Trophoblast cell (in vitro differentiated cells and primary cell): ENCODE measurements around the gene SPDYE16. TPM values are rescaled to one million over a fixed set of nuclear protein-coding genes. Genes with fewer than 3 reads are reported as not detected.
"Not testable (repeated sequence)": the region's sequence is repeated elsewhere in the genome, so short reads cannot be mapped to it uniquely, and the experiment has no call there.

Experiments used
- DNase-seq, 2 donors: peaks; one replicate each; pipeline ENCODE4 v3.0.0-alpha.2; 2016
- H2AFZ ChIP-seq: 2 replicates; pipeline ENCODE4 v1.6.1; 2013; ENCODE audit warnings: low read length, moderate library complexity, mild to moderate bottlenecking; ENCODE audit not compliant: insufficient read depth, poor library complexity
- H2AK5ac ChIP-seq: 2 replicates; pipeline ENCODE4 v1.6.1; 2013; ENCODE audit warnings: mild to moderate bottlenecking, low read length
- H2BK120ac ChIP-seq: 2 replicates; pipeline ENCODE4 v1.6.1; 2013; ENCODE audit warnings: low read length, mild to moderate bottlenecking, moderate library complexity; ENCODE audit not compliant: insufficient read depth, poor library complexity
- H2BK12ac ChIP-seq: 2 replicates; pipeline ENCODE4 v1.6.1; 2013; ENCODE audit warnings: mild to moderate bottlenecking, low read length, moderate library complexity
- H2BK5ac ChIP-seq: 2 replicates; pipeline ENCODE4 v1.6.1; 2013; ENCODE audit warnings: low read length, low read depth, moderate library complexity, mild to moderate bottlenecking; ENCODE audit not compliant: poor library complexity
- H3K14ac ChIP-seq: 2 replicates; pipeline ENCODE4 v1.6.1; 2013; ENCODE audit warnings: mild to moderate bottlenecking, low read length
- H3K18ac ChIP-seq: 2 replicates; pipeline ENCODE4 v1.6.1; 2013; ENCODE audit warnings: mild to moderate bottlenecking, low read length
- H3K23ac ChIP-seq: 2 replicates; pipeline ENCODE4 v1.6.1; 2013; ENCODE audit warnings: low read length
- H3K27ac ChIP-seq: 2 replicates; pipeline ENCODE4 v1.5.1; 2013; ENCODE audit warnings: low read depth, mild to moderate bottlenecking, inconsistent platforms, low read length, moderate library complexity
- H3K27me3 ChIP-seq: 2 replicates; pipeline ENCODE4 v1.6.1; 2013; ENCODE audit warnings: inconsistent platforms, mild to moderate bottlenecking, low read length, moderate library complexity; ENCODE audit not compliant: insufficient read depth
- H3K36me3 ChIP-seq, 2 experiments: 1 replicate in 1 of 2; 2 replicates in 1 of 2; pipeline ENCODE4 v1.6.1; 2013; ENCODE audit warnings: low read length in 2 of 2, mild to moderate bottlenecking in 2 of 2, moderate library complexity in 1 of 2; ENCODE audit not compliant: insufficient read depth in 2 of 2, control insufficient read depth in 1 of 2
- H3K4ac ChIP-seq: 2 replicates; pipeline ENCODE4 v1.6.1; 2013; ENCODE audit warnings: low read depth, mild to moderate bottlenecking, low read length, moderate library complexity
- H3K4me1 ChIP-seq, 2 experiments: 1 replicate in 1 of 2; 2 replicates in 1 of 2; pipeline ENCODE4 v1.6.1; 2013; ENCODE audit warnings: low read length in 2 of 2, mild to moderate bottlenecking in 2 of 2, moderate library complexity in 1 of 2; ENCODE audit not compliant: insufficient read depth in 2 of 2, control insufficient read depth in 1 of 2
- H3K4me2 ChIP-seq: 2 replicates; pipeline ENCODE4 v1.6.1; 2013; ENCODE audit warnings: inconsistent platforms, mild to moderate bottlenecking, low read length, moderate library complexity
- H3K4me3 ChIP-seq: 2 replicates; pipeline ENCODE4 v1.5.1; 2013; ENCODE audit warnings: mild to moderate bottlenecking, low read depth, low read length, inconsistent platforms
- H3K79me1 ChIP-seq: one replicate; pipeline ENCODE4 v1.6.1; 2013; ENCODE audit warnings: low read length
- H3K79me2 ChIP-seq: 2 replicates; pipeline ENCODE4 v1.6.1; 2013; ENCODE audit warnings: low read length, mild to moderate bottlenecking; ENCODE audit not compliant: control insufficient read depth, insufficient read depth, poor library complexity
- H3K9ac ChIP-seq: 2 replicates; pipeline ENCODE4 v1.6.1; 2013; ENCODE audit warnings: mild to moderate bottlenecking, low read length
- H3K9me3 ChIP-seq: 2 replicates; pipeline ENCODE4 v1.6.1; 2013; ENCODE audit warnings: low read depth, mild to moderate bottlenecking, control low read depth, inconsistent platforms, low read length; ENCODE audit not compliant: insufficient read depth
- H4K12ac ChIP-seq: 2 replicates; pipeline ENCODE4 v1.6.1; 2013; ENCODE audit warnings: low read depth, mild to moderate bottlenecking, low read length, moderate library complexity
- H4K8ac ChIP-seq: 2 replicates; pipeline ENCODE4 v1.6.1; 2013; ENCODE audit warnings: low read depth, mild to moderate bottlenecking, low read length, moderate library complexity
- H4K91ac ChIP-seq: one replicate; pipeline ENCODE4 v1.6.1; 2013; ENCODE audit warnings: low read depth, mild to moderate bottlenecking, low read length, moderate library complexity
- WGBS: extraction: QIAGEN DNeasy Blood & Tissue Kit; methylation state at CpG from one replicate; pipeline ENCODE4 v1.1.7; 2013; ENCODE audit warnings: missing lambda C conversion rate; ENCODE audit not compliant: insufficient read length, insufficient coverage; ENCODE audit errors: extremely low coverage; 5-methylcytosine and 5-hydroxymethylcytosine counted together
- polyA plus RNA-seq: library from polyadenylated mRNA; stranded (reverse); fragments of 200-250 nt; gene quantifications from 2 replicates; pipeline ENCODE4 v1.2.3, GENCODE V29; 2013

Gene SPDYE16, protein sequence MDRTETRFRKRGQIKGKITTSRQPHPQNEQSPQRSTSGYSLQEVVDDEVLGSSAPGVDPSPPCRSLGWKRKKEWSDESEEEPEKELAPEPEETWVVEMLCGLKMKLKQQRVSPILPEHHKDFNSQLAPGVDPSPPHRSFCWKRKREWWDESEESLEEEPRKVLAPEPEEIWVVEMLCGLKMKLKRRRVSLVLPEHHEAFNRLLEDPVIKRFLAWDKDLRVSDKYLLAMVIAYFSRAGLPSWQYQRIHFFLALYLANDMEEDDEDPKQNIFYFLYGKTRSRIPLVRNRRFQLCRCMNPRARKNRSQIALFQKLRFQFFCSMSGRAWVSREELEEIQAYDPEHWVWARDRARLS
- polyA plus RNA-seq: not detected in 2 replicates

DNA sequence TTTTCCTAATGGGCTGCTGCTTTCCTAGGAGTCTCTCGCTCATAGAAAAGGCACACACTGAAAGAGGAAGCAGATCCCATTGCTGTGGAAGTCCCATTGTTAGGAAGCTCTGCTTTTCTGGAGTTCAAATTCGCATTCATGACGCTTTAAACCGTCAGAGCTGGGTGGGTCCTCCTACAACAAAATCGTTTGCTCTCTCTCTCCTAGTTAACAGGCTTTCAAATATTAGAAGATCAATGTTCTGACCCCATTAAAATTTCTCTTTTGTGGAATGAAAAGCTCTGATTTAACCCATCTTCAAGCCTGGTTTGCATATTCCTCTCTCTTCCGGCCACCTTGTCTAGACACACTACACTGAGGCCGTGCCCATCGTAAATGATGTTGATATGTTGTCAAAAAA is at the start of gene SPDYE16:
Gene SPDYE16, minus strand, starts transcription at position 101 of the 400 bp plus-strand sequence. CDS start 1,838 bp downstream, outside the sequence.
- not testable (repeated sequence) for H2BK5ac ChIP-seq, H3K79me1 ChIP-seq, H3K27me3 ChIP-seq, H3K79me2 ChIP-seq, H3K4me2 ChIP-seq, H3K36me3 ChIP-seq, H4K8ac ChIP-seq, H4K91ac ChIP-seq, H2AFZ ChIP-seq, H2AK5ac ChIP-seq, H3K9ac ChIP-seq, H3K23ac ChIP-seq, H3K4me3 ChIP-seq, H2BK120ac ChIP-seq, H3K4me1 ChIP-seq, H3K14ac ChIP-seq, H4K12ac ChIP-seq, H3K18ac ChIP-seq, H2BK12ac ChIP-seq, H3K27ac ChIP-seq, H3K4ac ChIP-seq, DNase-seq, H3K9me3 ChIP-seq
- no CpG with 5 or more reads among the region's 8 CpGs for WGBS

DNA sequence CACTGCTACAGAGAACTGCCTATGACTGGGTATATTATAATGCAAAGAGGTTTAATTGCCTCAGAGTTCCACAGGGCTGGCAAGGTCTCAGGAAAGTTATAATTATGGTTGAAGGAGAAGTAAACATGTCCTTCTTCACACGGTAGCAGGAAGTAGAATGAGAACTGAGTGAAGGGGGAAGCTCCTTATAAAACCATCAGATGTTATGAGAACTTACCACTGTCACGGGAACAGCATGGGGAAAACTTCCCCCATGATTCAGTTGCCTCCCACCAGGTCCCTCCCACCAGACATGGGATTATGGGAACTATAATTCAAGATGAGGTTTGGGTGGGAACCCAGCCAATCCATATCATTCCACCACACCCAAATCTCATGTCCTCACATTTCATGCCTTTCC is 49.6 kb upstream of the SPDYE16 start:
- not testable (repeated sequence) for H3K27me3 ChIP-seq, H2BK12ac ChIP-seq, H3K79me1 ChIP-seq, H2BK5ac ChIP-seq, H4K8ac ChIP-seq, H3K4me2 ChIP-seq, H4K91ac ChIP-seq, DNase-seq, H2AFZ ChIP-seq, H3K4me3 ChIP-seq, H4K12ac ChIP-seq, H2AK5ac ChIP-seq, H3K79me2 ChIP-seq, H3K4me1 ChIP-seq, H3K27ac ChIP-seq, H3K4ac ChIP-seq, H3K9me3 ChIP-seq, H3K36me3 ChIP-seq, H3K9ac ChIP-seq, H3K14ac ChIP-seq, H3K23ac ChIP-seq, H3K18ac ChIP-seq, H2BK120ac ChIP-seq
- WGBS: no CpG with 5 or more reads among the region's 2 CpGs

DNA sequence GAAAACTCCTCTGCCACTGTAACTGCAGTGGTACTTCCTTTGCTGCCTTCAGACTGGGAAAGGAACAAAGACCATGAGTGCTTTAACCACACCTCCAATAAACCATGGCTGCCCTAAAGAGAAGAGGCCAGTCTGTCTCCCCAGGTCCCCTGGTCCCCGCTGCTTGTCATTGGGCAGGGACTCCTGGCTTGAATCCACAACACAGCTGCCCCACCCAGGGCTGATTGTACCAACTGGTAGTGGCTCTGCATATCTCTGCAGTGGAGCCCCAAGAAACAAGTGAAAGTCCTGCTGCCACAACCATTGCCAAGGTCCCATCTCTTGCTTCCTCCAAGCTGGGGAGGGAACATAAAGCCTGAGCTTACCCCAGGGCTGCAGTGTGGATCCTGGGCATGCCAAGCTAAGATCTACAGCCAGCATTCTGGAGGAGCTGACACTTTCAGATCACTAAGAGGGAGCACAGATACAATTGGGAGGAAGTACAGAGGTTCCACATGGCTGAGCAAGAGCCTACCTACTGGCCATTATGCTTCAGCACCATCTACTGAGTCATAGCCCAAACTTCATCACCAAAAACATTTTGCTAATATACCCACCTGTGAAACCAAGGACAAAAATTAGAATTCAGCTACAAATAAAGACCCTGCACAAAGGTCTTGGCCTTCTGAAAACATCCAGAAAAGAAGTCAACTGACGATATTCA is 48.7 kb upstream of the SPDYE16 start:
- H2BK12ac ChIP-seq, H2AFZ ChIP-seq, H2BK5ac ChIP-seq, H3K18ac ChIP-seq, H3K4me1 ChIP-seq, H3K4me3 ChIP-seq, H3K27ac ChIP-seq, H3K4me2 ChIP-seq, H4K8ac ChIP-seq, H3K79me2 ChIP-seq, H3K9ac ChIP-seq, H3K79me1 ChIP-seq, H3K4ac ChIP-seq, H4K91ac ChIP-seq, DNase-seq, H3K27me3 ChIP-seq, H4K12ac ChIP-seq, H3K9me3 ChIP-seq, H3K14ac ChIP-seq, H3K36me3 ChIP-seq, H3K23ac ChIP-seq, H2BK120ac ChIP-seq, H2AK5ac ChIP-seq: not testable (repeated sequence)
- WGBS: no CpG with 5 or more reads among the region's 2 CpGs

DNA sequence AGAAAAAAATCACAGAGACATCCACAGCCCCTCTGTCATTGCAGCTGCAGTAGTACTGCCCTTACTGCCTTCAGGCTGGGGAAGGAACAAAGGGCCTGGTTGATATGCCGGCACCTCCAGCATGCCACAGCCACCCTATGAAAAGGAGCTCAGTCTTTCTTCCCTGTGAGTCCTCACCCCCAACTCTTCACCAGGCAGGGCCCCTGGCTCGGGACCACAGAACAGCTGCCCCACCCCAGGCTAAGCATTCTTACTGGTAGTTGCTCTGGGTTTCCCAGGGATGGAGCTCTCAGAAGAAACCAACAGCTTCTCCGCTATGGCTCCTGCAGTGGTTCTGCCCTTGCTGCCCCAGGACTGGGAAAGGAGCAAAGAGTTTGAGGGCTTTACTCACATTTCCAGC is 47.9 kb upstream of the SPDYE16 start:
- not testable (repeated sequence) for H2AK5ac ChIP-seq, H2BK120ac ChIP-seq, H4K8ac ChIP-seq, H3K27me3 ChIP-seq, H3K9ac ChIP-seq, H3K4ac ChIP-seq, DNase-seq, H3K36me3 ChIP-seq, H3K4me3 ChIP-seq, H4K91ac ChIP-seq, H3K23ac ChIP-seq, H3K27ac ChIP-seq, H2BK12ac ChIP-seq, H3K79me1 ChIP-seq, H3K79me2 ChIP-seq, H2BK5ac ChIP-seq, H3K9me3 ChIP-seq, H4K12ac ChIP-seq, H3K4me2 ChIP-seq, H3K18ac ChIP-seq, H3K4me1 ChIP-seq, H2AFZ ChIP-seq, H3K14ac ChIP-seq
- WGBS: no CpG with 5 or more reads among the region's 3 CpGs
